HCT116 (cell line): ENCODE measurements around the gene PRKCA. TPM values are rescaled to one million over a fixed set of nuclear protein-coding genes. Genes with fewer than 3 reads are reported as not detected.

Source experiments
- ATAC-seq: fragments of 200-7000 bp; cut with Tn5 transposase; 2 replicates; pipeline ENCODE4 v1.9.1; 2020; ENCODE audit warnings: mild to moderate bottlenecking, moderate library complexity
- BruUV-seq: library from RNA; stranded (reverse); fragments of 400-500 nt; replicated peaks from 2 replicates; lab custom pipeline; 2021; lab: Mats Ljungman, UMichigan
- CTCF ChIA-PET: fragments of 300-600 bp; sonication (Branson Sonifier 250); formaldehyde crosslinking; loops from one replicate; lab custom pipeline; 2021; ENCODE audit warnings: antibody characterized with exemption; lab: Charles Lee
- POLR2A ChIA-PET: fragments of 300-600, 350-600 bp; sonication (Branson Sonifier 250); formaldehyde crosslinking; loops from one replicate; lab custom pipeline; 2021; ENCODE audit warnings: antibody characterized with exemption; lab: Charles Lee
- RAD21 ChIA-PET, 2 experiments: fragments of 300-600 bp; sonication (Branson Sonifier 250); formaldehyde crosslinking; loops; one replicate each; lab custom pipeline; 2023; ENCODE audit warnings: low total read pairs in 2 of 2; ENCODE audit not compliant: uncharacterized antibody in 2 of 2, unreplicated experiment in 2 of 2, low non-redundant PET in 1 of 2; lab: Charles Lee
- DNase-seq: peaks from one replicate; pipeline ENCODE4 v3.0.0-alpha.2; 2010; ENCODE audit warnings: low read depth, low spot score
- H2AFZ ChIP-seq: fragments of 200-600 bp; shearing (Covaris generic), sonication (generic); 2 replicates; pipeline ENCODE4 v1.6.1; 2017; ENCODE audit warnings: low read depth, mixed run types, mixed read lengths, antibody characterized with exemption, low read length; ENCODE audit not compliant: poor library complexity, severe bottlenecking
- H3K27ac ChIP-seq: 2 replicates; pipeline ENCODE4 v1.5.1; 2012; ENCODE audit warnings: low read depth, low read length
- H3K27me3 ChIP-seq: fragments of 200-600 bp; sonication (generic); 2 replicates; pipeline ENCODE4 v1.6.1; 2016; ENCODE audit warnings: mixed run types, low read length, mixed read lengths; ENCODE audit not compliant: insufficient read depth
- H3K36me3 ChIP-seq, 2 experiments: fragments of 200-500 bp in 1 of 2; fragments of 200-600 bp in 1 of 2; sonication (Bioruptor generic) in 1 of 2; sonication (generic) in 1 of 2; 2 replicates each; pipeline versions ENCODE4 v1.5.1 to v1.6.1; 2014 to 2016; ENCODE audit warnings: low read length in 2 of 2, inconsistent platforms in 1 of 2, mixed read lengths in 1 of 2, mixed run types in 1 of 2; ENCODE audit not compliant: insufficient read depth in 2 of 2, control insufficient read depth in 1 of 2
- H3K4me1 ChIP-seq, 2 experiments: fragments of 200-600 bp in 1 of 2; sonication (generic) in 1 of 2; 2 replicates each; pipeline versions ENCODE4 v1.5.1 to v1.6.1; 2012 to 2017; ENCODE audit warnings: low read length in 2 of 2, inconsistent platforms in 1 of 2, mild to moderate bottlenecking in 1 of 2, mixed read lengths in 1 of 2, mixed run types in 1 of 2, moderate library complexity in 1 of 2; ENCODE audit not compliant: insufficient read depth in 2 of 2, control insufficient read depth in 1 of 2
- H3K4me2 ChIP-seq: fragments of 200-600 bp; sonication (generic); 2 replicates; pipeline ENCODE4 v1.6.1; 2017; ENCODE audit warnings: mixed run types, low read length, mixed read lengths
- H3K4me3 ChIP-seq, 2 experiments: fragments of 200-600 bp in 1 of 2; sonication (generic) in 1 of 2; replicated peaks in 1 of 2; 2 replicates each; pipeline ENCODE4 v1.5.1; 2011 to 2016; ENCODE audit warnings: low read length in 2 of 2, control low read depth in 1 of 2, low read depth in 1 of 2, mild to moderate bottlenecking in 1 of 2, mixed read lengths in 1 of 2, mixed run types in 1 of 2
- H3K79me2 ChIP-seq: fragments of 200-600 bp; sonication (generic); 2 replicates; pipeline ENCODE4 v1.6.1; 2017; ENCODE audit warnings: mild to moderate bottlenecking, mixed run types, low read length, moderate library complexity, mixed read lengths; ENCODE audit not compliant: insufficient read depth
- H3K9ac ChIP-seq: fragments of 200-600 bp; sonication (generic); 2 replicates; pipeline ENCODE4 v1.6.1; 2016; ENCODE audit warnings: low read length, mixed read lengths
- H3K9me2 ChIP-seq: fragments of 200-600 bp; sonication (generic), shearing (Covaris generic); 2 replicates; pipeline ENCODE4 v1.6.1; 2017; ENCODE audit warnings: mixed run types, mild to moderate bottlenecking, moderate library complexity; ENCODE audit not compliant: insufficient read depth
- H3K9me3 ChIP-seq, 2 experiments: fragments of 200-500 bp in 1 of 2; fragments of 200-600 bp in 1 of 2; sonication (Bioruptor generic) in 1 of 2; sonication (generic) in 1 of 2; 2 replicates each; pipeline ENCODE4 v1.6.1; 2014 to 2017; ENCODE audit warnings: low read length in 2 of 2, mixed read lengths in 2 of 2, inconsistent platforms in 1 of 2, low read depth in 1 of 2, mild to moderate bottlenecking in 1 of 2, mixed run types in 1 of 2, moderate library complexity in 1 of 2; ENCODE audit not compliant: control insufficient read depth in 1 of 2, insufficient read depth in 1 of 2
- H4K20me1 ChIP-seq: fragments of 200-600 bp; sonication (generic), shearing (Covaris generic); 2 replicates; pipeline ENCODE4 v1.6.1; 2017; ENCODE audit warnings: mixed run types, mild to moderate bottlenecking, moderate library complexity; ENCODE audit not compliant: insufficient read depth
- CBX3 ChIP-seq: IDR thresholded peaks from 2 replicates; pipeline ENCODE4 v1.6.1; 2012; ENCODE audit warnings: low read depth
- EGR1 ChIP-seq: IDR thresholded peaks from 2 replicates; pipeline ENCODE4 v1.6.1; 2012; ENCODE audit warnings: low read depth
- EZH2phosphoT487 ChIP-seq: fragments of 200-600 bp; IDR thresholded peaks from 2 replicates; pipeline ENCODE4 v1.6.1; 2018; ENCODE audit warnings: antibody characterized with exemption, borderline replicate concordance
- FOSL1 ChIP-seq: IDR thresholded peaks from 2 replicates; pipeline ENCODE4 v1.6.1; 2012; ENCODE audit warnings: low read depth
- JUND ChIP-seq: IDR thresholded peaks from 2 replicates; pipeline ENCODE4 v1.6.1; 2012
- POLR2A ChIP-seq: IDR thresholded peaks from 2 replicates; pipeline ENCODE4 v1.7.0; 2011; ENCODE audit warnings: borderline replicate concordance; ENCODE audit not compliant: insufficient read depth, insufficient read length; ENCODE audit errors: extremely low read depth
- POLR2AphosphoS5 ChIP-seq: IDR thresholded peaks from 2 replicates; pipeline ENCODE4 v1.6.1; 2011; ENCODE audit warnings: mild to moderate bottlenecking, low read depth, low read length, moderate library complexity
- RAD21 ChIP-seq: IDR thresholded peaks from 2 replicates; pipeline ENCODE4 v1.6.1; 2012; ENCODE audit warnings: low read depth, mild to moderate bottlenecking
- SP1 ChIP-seq: IDR thresholded peaks from 2 replicates; pipeline ENCODE4 v1.6.1; 2012; ENCODE audit warnings: low read depth
- TCF7L2 ChIP-seq: IDR thresholded peaks from 2 replicates; pipeline ENCODE4 v1.7.0; 2011; ENCODE audit warnings: borderline replicate concordance, inconsistent platforms; ENCODE audit not compliant: insufficient read depth, insufficient read length; ENCODE audit errors: extremely low read depth
- ZFX ChIP-seq: fragments of 450-650 bp; IDR thresholded peaks from 2 replicates; pipeline ENCODE4 v1.6.1; 2017
- ZNF274 ChIP-seq: fragments of 200-500 bp; sonication (Bioruptor generic); IDR thresholded peaks from 2 replicates; pipeline ENCODE4 v1.6.1; 2014; ENCODE audit warnings: mild to moderate bottlenecking, low read depth, low read length, inconsistent platforms
- intact Hi-C: fragments of 100-400 bp; cut with micrococcal nuclease; formaldehyde crosslinking; loops from 2 replicates; pipeline ENCODE4 v1.10.0; 2022
- total RNA-seq: library from RNA; stranded (reverse); gene quantifications from one replicate; pipeline ENCODE4 v1.2.1, GENCODE V29; 2021; ENCODE audit not compliant: unreplicated experiment
- TF ChIP-seq, protein P1 (sequence below): IDR thresholded peaks from 2 replicates; pipeline ENCODE4 v1.6.1; 2012
- TF ChIP-seq, protein P2 (sequence below), 3 experiments: fragments of 200-600 bp in 1 of 3; sonication (generic) in 1 of 3; IDR thresholded peaks in 2 of 3; conservative IDR thresholded peaks in 1 of 3; 2 replicates each; pipeline ENCODE4 v1.5.1; 2012 to 2017; ENCODE audit warnings: low read depth in 2 of 3, low read length in 2 of 3, antibody characterized with exemption in 1 of 3, borderline replicate concordance in 1 of 3, control low read depth in 1 of 3, mild to moderate bottlenecking in 1 of 3, mixed read lengths in 1 of 3, mixed run types in 1 of 3, moderate library complexity in 1 of 3; ENCODE audit not compliant: insufficient read depth in 1 of 3
- TF ChIP-seq, protein P3 (sequence below): IDR thresholded peaks from 2 replicates; pipeline ENCODE4 v1.6.1; 2012; ENCODE audit warnings: low read depth

Gene PRKCA
- total RNA-seq, 1 experiment from 2014 or later, result 18.8 TPM

DNA sequence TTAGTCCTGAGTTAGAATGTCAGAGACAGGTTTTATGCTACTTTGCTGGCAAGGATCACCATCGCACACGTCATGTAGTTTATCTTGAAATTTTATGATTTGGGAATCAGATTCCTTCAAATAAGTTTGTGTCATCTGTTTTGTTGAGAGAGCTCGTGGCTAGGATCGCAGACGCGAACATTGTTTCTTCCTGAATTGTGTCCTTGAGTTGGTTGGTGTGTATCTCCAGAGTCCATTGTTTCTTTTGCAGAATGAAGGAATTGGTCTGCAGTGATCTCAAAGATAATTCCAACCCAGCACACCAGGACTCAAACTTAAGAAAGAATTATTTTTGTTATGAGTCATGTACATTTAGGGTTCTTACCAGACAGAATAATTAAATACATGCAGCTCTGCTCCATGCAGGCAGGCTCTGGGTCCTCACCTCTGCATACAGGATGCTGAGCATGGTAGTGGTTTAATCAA is 51.6 kb downstream of the PRKCA start:
- Histone ChIP-seq H3K79me2 (no peaks in the 10 kb centered on the region), H3K9me2 (no peaks in the 10 kb centered on the region), H3K4me2 (peak overlapping the region; percentile 50), H3K36me3 (no peaks in the 10 kb centered on the region), H2AFZ (no peak overlapping the region), H3K9ac (no peak overlapping the region), H3K27me3 (no peaks in the 10 kb centered on the region), H3K4me1 (peaks cover 17 to 21% of the 10 kb centered on the region in 2 experiments), H4K20me1 (no peaks in the 10 kb centered on the region), H3K27ac (no peak overlapping the region), H3K4me3 (no peak overlapping the region), H3K9me3 (no peaks in the 10 kb centered on the region; a peak in 1 of 4 replicates)
- RAD21 ChIA-PET, result no interaction called here
- TF ChIP-seq POLR2A, result no peak
- no peak for TF ChIP-seq TCF7L2
- TF ChIP-seq ZFX, result no peak
- no peak for TF ChIP-seq EGR1
- no peak for TF ChIP-seq EZH2phosphoT487
- TF ChIP-seq, protein P1, sequence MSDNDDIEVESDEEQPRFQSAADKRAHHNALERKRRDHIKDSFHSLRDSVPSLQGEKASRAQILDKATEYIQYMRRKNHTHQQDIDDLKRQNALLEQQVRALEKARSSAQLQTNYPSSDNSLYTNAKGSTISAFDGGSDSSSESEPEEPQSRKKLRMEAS, result no peak
- no peak for TF ChIP-seq POLR2AphosphoS5
- no peak for TF ChIP-seq ZNF274
- TF ChIP-seq, protein P2, sequence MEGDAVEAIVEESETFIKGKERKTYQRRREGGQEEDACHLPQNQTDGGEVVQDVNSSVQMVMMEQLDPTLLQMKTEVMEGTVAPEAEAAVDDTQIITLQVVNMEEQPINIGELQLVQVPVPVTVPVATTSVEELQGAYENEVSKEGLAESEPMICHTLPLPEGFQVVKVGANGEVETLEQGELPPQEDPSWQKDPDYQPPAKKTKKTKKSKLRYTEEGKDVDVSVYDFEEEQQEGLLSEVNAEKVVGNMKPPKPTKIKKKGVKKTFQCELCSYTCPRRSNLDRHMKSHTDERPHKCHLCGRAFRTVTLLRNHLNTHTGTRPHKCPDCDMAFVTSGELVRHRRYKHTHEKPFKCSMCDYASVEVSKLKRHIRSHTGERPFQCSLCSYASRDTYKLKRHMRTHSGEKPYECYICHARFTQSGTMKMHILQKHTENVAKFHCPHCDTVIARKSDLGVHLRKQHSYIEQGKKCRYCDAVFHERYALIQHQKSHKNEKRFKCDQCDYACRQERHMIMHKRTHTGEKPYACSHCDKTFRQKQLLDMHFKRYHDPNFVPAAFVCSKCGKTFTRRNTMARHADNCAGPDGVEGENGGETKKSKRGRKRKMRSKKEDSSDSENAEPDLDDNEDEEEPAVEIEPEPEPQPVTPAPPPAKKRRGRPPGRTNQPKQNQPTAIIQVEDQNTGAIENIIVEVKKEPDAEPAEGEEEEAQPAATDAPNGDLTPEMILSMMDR (IDR thresholded peaks at IDR 0.05 in 2 of 3, conservative IDR thresholded peaks at IDR 0.05 in 1 of 3; ENCODE audit: borderline replicate concordance in 1 of 3, insufficient read depth in 1 of 3, low read depth in 2 of 3, low read length in 2 of 3), result no peak
- TF ChIP-seq SP1, result no peak
- no peak for TF ChIP-seq JUND
- TF ChIP-seq FOSL1, result no peak
- no peak for TF ChIP-seq CBX3
- TF ChIP-seq, protein P3, sequence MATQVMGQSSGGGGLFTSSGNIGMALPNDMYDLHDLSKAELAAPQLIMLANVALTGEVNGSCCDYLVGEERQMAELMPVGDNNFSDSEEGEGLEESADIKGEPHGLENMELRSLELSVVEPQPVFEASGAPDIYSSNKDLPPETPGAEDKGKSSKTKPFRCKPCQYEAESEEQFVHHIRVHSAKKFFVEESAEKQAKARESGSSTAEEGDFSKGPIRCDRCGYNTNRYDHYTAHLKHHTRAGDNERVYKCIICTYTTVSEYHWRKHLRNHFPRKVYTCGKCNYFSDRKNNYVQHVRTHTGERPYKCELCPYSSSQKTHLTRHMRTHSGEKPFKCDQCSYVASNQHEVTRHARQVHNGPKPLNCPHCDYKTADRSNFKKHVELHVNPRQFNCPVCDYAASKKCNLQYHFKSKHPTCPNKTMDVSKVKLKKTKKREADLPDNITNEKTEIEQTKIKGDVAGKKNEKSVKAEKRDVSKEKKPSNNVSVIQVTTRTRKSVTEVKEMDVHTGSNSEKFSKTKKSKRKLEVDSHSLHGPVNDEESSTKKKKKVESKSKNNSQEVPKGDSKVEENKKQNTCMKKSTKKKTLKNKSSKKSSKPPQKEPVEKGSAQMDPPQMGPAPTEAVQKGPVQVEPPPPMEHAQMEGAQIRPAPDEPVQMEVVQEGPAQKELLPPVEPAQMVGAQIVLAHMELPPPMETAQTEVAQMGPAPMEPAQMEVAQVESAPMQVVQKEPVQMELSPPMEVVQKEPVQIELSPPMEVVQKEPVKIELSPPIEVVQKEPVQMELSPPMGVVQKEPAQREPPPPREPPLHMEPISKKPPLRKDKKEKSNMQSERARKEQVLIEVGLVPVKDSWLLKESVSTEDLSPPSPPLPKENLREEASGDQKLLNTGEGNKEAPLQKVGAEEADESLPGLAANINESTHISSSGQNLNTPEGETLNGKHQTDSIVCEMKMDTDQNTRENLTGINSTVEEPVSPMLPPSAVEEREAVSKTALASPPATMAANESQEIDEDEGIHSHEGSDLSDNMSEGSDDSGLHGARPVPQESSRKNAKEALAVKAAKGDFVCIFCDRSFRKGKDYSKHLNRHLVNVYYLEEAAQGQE, result no peak
- no peak for TF ChIP-seq RAD21
- CTCF ChIA-PET, result no interaction called here
- intact Hi-C loops, result no loop called here
- POLR2A ChIA-PET, result no interaction called here
- DNase-seq (no peak), ATAC-seq (no peak)
- no TSS peak for BruUV-seq
